Measurements from ENCODE around the gene CACNG4. TPM values are rescaled to one million over a fixed set of nuclear protein-coding genes. Genes with fewer than 3 reads are reported as not detected.
"Not testable (repeated sequence)": the region's sequence is repeated elsewhere in the genome, so short reads cannot be mapped to it uniquely, and the experiment has no call there.

Gene CACNG4
- total RNA-seq, 4 donors from 2014 or later, result not detected

- in situ Hi-C loops (cut with MboI; ENCODE audit: low sequenced_read_pairs in 4 of 4), result no loop called here
Measured at GRCh38 chr17:67035131-67036083, 70.9 kb downstream of the CACNG4 start.

GRCh38 chr17:67038861-67039365, 74.4 kb downstream of the CACNG4 start:
- no peak overlapping the region for H3K27ac ChIP-seq
- in situ Hi-C loops (cut with MboI; ENCODE audit: low sequenced_read_pairs in 4 of 4) (no loop called here), intact Hi-C loops (cut with DNase I; ENCODE audit: low total_unique reads) (no loop called here)
- DNase-seq (no peak), ATAC-seq (no peak)
- no peak for TF ChIP-seq CTCF (IDR thresholded peaks at IDR 0.05 in 4 of 5, conservative IDR thresholded peaks at IDR 0.05 in 1 of 5)
- TF ChIP-seq POLR2A (IDR thresholded peaks at IDR 0.05), result no peak
- H3K4me1 ChIP-seq, result peaks cover 13 to 15% of the 10 kb centered on the region in 2 donors
- no peaks in the 10 kb centered on the region for H3K36me3 ChIP-seq
- H3K4me3 ChIP-seq, result no peak overlapping the region
- no peaks in the 10 kb centered on the region for H3K9me3 ChIP-seq
- H3K27me3 ChIP-seq, result no peaks in the 10 kb centered on the region

More at GRCh38 chr17:67035131-67036083, 70.9 kb downstream of the CACNG4 start:
- DNase-seq, result no peak
- Histone ChIP-seq H3K27me3 (no peaks in the 10 kb centered on the region), H3K4me1 (peaks cover 0 to 3% of the 10 kb centered on the region in 2 donors), H3K36me3 (no peaks in the 10 kb centered on the region), H3K4me3 (no peak overlapping the region), H3K27ac (no peak overlapping the region), H3K9me3 (no peaks in the 10 kb centered on the region)
- no peak for ATAC-seq
- TF ChIP-seq CTCF (IDR thresholded peaks at IDR 0.05 in 4 of 5, conservative IDR thresholded peaks at IDR 0.05 in 1 of 5), result no peak
- no peak for TF ChIP-seq POLR2A (IDR thresholded peaks at IDR 0.05)
- intact Hi-C loops (cut with DNase I; ENCODE audit: low total_unique reads), result no loop called here

DNA sequence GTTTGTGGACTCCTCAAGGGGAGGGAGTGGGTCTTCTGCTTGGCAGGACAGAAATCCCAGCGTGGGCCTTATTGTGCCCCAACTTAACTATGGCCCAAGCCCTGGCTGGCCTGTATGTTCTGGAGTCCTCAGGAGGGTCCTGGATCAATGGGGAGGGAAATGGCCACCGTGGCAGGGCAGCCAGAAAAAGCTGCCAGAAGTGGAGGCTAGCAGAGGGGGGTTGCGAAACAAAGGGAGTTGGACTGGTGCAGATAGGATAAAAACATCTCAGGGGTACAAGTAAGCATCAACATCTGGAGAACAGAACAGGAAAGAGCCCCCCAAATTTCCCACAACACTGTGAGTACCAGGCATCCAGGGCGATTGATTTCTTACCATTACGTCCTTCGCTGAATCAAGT, 76.1 kb downstream of the CACNG4 start:
- H3K27me3 ChIP-seq, result no peaks in the 10 kb centered on the region
- in situ Hi-C loops (cut with MboI; ENCODE audit: low sequenced_read_pairs in 4 of 4), result loop anchor here in 1 of 4 donors (10.0 kb wide), 1 partner anchor 64 kb away; no protein-coding TSS in a partner anchor
- peaks cover 13 to 15% of the 10 kb centered on the region in 2 donors for H3K4me1 ChIP-seq
- intact Hi-C loops (cut with DNase I; ENCODE audit: low total_unique reads), result loop anchor here (5.0 to 10.0 kb wide), 4 partner anchors 88 to 1474 kb away; partner anchors contain the start of genes HELZ and PRKAR1A
- no peaks in the 10 kb centered on the region for H3K36me3 ChIP-seq
- H3K27ac ChIP-seq, result no peak overlapping the region
- H3K4me3 ChIP-seq, result no peak overlapping the region
- H3K9me3 ChIP-seq, result no peaks in the 10 kb centered on the region
- no peak for ATAC-seq
- no peak for DNase-seq
- TF ChIP-seq POLR2A (IDR thresholded peaks at IDR 0.05), result no peak
- TF ChIP-seq CTCF (IDR thresholded peaks at IDR 0.05 in 4 of 5, conservative IDR thresholded peaks at IDR 0.05 in 1 of 5), result no peak

DNA sequence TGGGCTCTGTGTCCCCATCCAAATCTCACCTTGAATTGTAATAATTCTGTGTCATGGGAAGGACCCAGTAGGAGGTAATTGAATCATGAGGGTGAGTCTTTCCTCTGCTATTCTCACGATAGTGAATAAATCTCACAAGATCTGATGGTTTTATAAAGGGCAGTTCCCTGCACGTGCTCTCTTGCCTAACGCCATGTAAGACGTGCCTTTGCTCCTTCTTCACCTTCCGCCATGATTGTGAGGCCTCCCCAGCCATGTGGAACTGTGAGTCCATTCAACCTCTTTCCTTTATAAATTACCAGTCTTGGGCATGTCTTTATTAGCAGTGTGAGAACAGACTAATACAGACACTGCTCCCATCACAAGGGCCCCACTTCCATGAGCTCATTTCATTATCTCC, 76.6 kb downstream of the CACNG4 start:
- Histone ChIP-seq H3K27ac (peak overlapping the region in 2 of 4 donors; percentile 97), H3K4me1 (peaks cover 13 to 15% of the 10 kb centered on the region in 2 donors)
- not testable (repeated sequence) for H3K36me3 ChIP-seq, H3K27me3 ChIP-seq, H3K9me3 ChIP-seq, H3K4me3 ChIP-seq, ATAC-seq, DNase-seq
- intact Hi-C loops (cut with DNase I; ENCODE audit: low total_unique reads), result loop anchor here (5.0 to 10.0 kb wide), 4 partner anchors 89 to 1474 kb away; partner anchors contain the start of genes HELZ and PRKAR1A
- in situ Hi-C loops (cut with MboI; ENCODE audit: low sequenced_read_pairs in 4 of 4), result loop anchor here in 1 of 4 donors (10.0 kb wide), 1 partner anchor 64 kb away; no protein-coding TSS in a partner anchor

- H3K36me3 ChIP-seq, result no peaks in the 10 kb centered on the region
- H3K4me1 ChIP-seq, result peaks cover 13 to 16% of the 10 kb centered on the region in 2 donors
- in situ Hi-C loops (cut with MboI; ENCODE audit: low sequenced_read_pairs in 4 of 4), result loop anchor here in 1 of 4 donors (10.0 kb wide), 1 partner anchor 63 kb away; no protein-coding TSS in a partner anchor
- DNase-seq (no peak), ATAC-seq (no peak)
- peak overlapping the region in 3 of 4 donors; percentile 97 to 98 (median 97) for H3K27ac ChIP-seq
- no peaks in the 10 kb centered on the region for H3K27me3 ChIP-seq
- no peak overlapping the region for H3K4me3 ChIP-seq
- intact Hi-C loops (cut with DNase I; ENCODE audit: low total_unique reads), result loop anchor here (5.0 to 10.0 kb wide), 4 partner anchors 89 to 1473 kb away; partner anchors contain the start of genes HELZ and PRKAR1A
- no peak for TF ChIP-seq CTCF (IDR thresholded peaks at IDR 0.05 in 4 of 5, conservative IDR thresholded peaks at IDR 0.05 in 1 of 5)
- no peak for TF ChIP-seq POLR2A (IDR thresholded peaks at IDR 0.05)
- no peaks in the 10 kb centered on the region for H3K9me3 ChIP-seq
Measured at GRCh38 chr17:67041531-67041930, 77.0 kb downstream of the CACNG4 start.
